Measurements from ENCODE around the gene ASS1. TPM values are rescaled to one million over a fixed set of nuclear protein-coding genes. Genes with fewer than 3 reads are reported as not detected.

ASS1 gene
- total RNA-seq, 1 donor from 2014 or later = 109 TPM

GRCh38 chr9:130443456-130443801 lies 1.3 kb upstream of the ASS1 start:
- no peaks in the 10 kb centered on the region for H3K36me3 ChIP-seq (ENCODE audit: control insufficient read depth in 3 of 3, insufficient read depth in 3 of 3, low read length in 3 of 3)
- peaks cover 31 to 33% (median 32%) of the 10 kb centered on the region in 3 donors for H3K4me1 ChIP-seq (ENCODE audit: control insufficient read depth in 3 of 3, insufficient read depth in 3 of 3, low read length in 3 of 3)
- H3K9me3 ChIP-seq (ENCODE audit: control insufficient read depth in 3 of 3, low read length in 3 of 3) = peaks cover 0 to 6% (median 0%) of the 10 kb centered on the region in 3 donors
- no peak overlapping the region for H3K27ac ChIP-seq (ENCODE audit: low read depth, low read length)
- H3K27me3 ChIP-seq (ENCODE audit: control insufficient read depth in 3 of 3, insufficient read depth in 3 of 3, low read length in 3 of 3) = no peaks in the 10 kb centered on the region
- H3K4me3 ChIP-seq (ENCODE audit: low read length in 3 of 3) = no peak overlapping the region
- H3K9ac ChIP-seq (ENCODE audit: low read depth in 1 of 3, low read length in 3 of 3) = no peak overlapping the region

DNA sequence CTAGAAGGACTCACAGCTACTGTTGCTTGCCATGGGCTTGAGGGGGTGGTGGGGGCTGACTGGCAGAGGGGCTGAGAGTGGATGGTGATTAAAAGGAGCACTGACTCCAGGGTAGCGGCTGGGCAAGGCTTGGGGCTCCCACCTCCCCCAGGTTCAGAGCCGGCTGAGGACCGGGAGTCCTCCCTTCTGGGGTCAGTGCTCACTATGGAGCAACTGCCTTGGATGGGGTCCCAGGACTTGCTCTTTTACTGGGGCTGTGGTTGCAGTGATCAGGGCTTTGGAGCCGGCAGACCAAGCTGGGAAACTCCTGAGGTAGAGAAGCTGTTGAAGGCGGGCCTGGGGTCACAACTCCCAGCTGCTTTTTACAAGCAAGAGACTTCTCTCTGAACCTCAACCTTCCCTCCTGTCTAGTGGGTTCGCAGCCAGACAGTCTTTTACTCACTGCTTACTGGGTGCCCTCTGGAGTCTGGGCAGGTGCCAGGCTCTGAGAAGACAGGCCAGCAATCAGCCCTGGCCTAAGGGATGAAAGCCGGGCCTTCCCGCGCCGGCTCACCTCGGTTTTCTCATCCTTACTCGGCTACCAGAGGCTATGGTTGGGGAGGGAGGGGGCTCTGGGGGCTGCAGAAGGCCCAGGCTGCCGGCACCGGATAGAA lies 795 bp upstream of the ASS1 start:
- Histone ChIP-seq H3K4me1 (ENCODE audit: control insufficient read depth in 3 of 3, insufficient read depth in 3 of 3, low read length in 3 of 3) (peaks cover 31 to 36% (median 33%) of the 10 kb centered on the region in 3 donors), H3K4me3 (ENCODE audit: low read length in 3 of 3) (no peak overlapping the region), H3K9me3 (ENCODE audit: control insufficient read depth in 3 of 3, low read length in 3 of 3) (peaks cover 0 to 6% (median 0%) of the 10 kb centered on the region in 3 donors), H3K27ac (ENCODE audit: low read depth, low read length) (no peak overlapping the region), H3K27me3 (ENCODE audit: control insufficient read depth in 3 of 3, insufficient read depth in 3 of 3, low read length in 3 of 3) (no peaks in the 10 kb centered on the region), H3K9ac (ENCODE audit: low read depth in 1 of 3, low read length in 3 of 3) (no peak overlapping the region), H3K36me3 (ENCODE audit: control insufficient read depth in 3 of 3, insufficient read depth in 3 of 3, low read length in 3 of 3) (no peaks in the 10 kb centered on the region)

GRCh38 chr9:130445268-130445983 lies 665 bp downstream of the ASS1 start:
- Histone ChIP-seq H3K9me3 (ENCODE audit: control insufficient read depth in 3 of 3, low read length in 3 of 3) (peaks cover 0 to 6% (median 0%) of the 10 kb centered on the region in 3 donors), H3K36me3 (ENCODE audit: control insufficient read depth in 3 of 3, insufficient read depth in 3 of 3, low read length in 3 of 3) (no peaks in the 10 kb centered on the region), H3K27ac (ENCODE audit: low read depth, low read length) (peak overlapping the region; percentile 77), H3K4me3 (ENCODE audit: low read length in 3 of 3) (peak overlapping the region; percentile 69 to 73 (median 70)), H3K9ac (ENCODE audit: low read depth in 1 of 3, low read length in 3 of 3) (peak overlapping the region; percentile 74 to 79 (median 77)), H3K27me3 (ENCODE audit: control insufficient read depth in 3 of 3, insufficient read depth in 3 of 3, low read length in 3 of 3) (no peaks in the 10 kb centered on the region), H3K4me1 (ENCODE audit: control insufficient read depth in 3 of 3, insufficient read depth in 3 of 3, low read length in 3 of 3) (peaks cover 37 to 42% (median 38%) of the 10 kb centered on the region in 3 donors)

DNA sequence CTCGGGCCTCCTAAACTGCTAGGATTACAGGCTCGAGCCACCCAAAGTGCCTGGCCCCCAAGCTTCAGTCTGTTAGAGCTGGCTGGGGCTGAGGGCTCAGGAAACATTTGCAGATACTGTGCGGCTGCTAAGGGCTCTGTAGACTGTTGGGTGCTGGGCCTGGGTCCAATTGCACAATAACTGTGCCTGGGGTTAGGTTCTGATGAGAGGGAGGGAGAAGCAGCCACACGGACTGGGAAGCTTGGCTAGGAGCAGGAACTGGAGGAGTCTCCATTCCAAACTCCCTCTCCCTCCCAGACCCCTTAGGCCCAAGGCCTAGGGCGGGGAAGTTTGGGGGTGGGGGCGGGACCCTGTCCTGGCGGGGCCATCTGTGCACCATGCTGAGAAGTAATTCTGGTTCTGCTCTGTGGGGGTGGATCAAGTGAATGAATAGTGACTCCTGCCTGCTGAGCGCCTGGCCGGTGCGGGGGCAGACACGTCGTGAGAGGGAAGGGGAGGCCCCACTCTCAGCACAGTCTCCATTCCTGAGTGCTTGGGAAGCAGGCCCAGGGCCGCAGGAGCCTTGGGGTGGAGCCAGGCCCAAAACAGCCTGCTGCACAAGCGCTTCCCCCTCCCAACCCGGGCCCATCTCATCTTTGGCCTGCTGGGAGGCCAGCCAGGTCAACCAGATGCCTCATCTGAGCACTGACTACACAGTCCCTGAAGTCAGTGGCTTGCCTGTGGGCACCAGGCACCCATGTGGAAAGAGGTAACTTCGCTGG lies 1.5 kb downstream of the ASS1 start:
- H3K9ac ChIP-seq (ENCODE audit: low read depth in 1 of 3, low read length in 3 of 3) = peak overlapping the region; percentile 74 to 79 (median 77)
- no peaks in the 10 kb centered on the region for H3K27me3 ChIP-seq (ENCODE audit: control insufficient read depth in 3 of 3, insufficient read depth in 3 of 3, low read length in 3 of 3)
- H3K4me1 ChIP-seq (ENCODE audit: control insufficient read depth in 3 of 3, insufficient read depth in 3 of 3, low read length in 3 of 3) = peaks cover 42 to 51% (median 47%) of the 10 kb centered on the region in 3 donors

GRCh38 chr9:130447193-130447816 lies 2.5 kb downstream of the ASS1 start:
- peaks cover 52 to 61% (median 56%) of the 10 kb centered on the region in 3 donors for H3K4me1 ChIP-seq (ENCODE audit: control insufficient read depth in 3 of 3, insufficient read depth in 3 of 3, low read length in 3 of 3)
- H3K27me3 ChIP-seq (ENCODE audit: control insufficient read depth in 3 of 3, insufficient read depth in 3 of 3, low read length in 3 of 3) = no peaks in the 10 kb centered on the region
- no peaks in the 10 kb centered on the region for H3K36me3 ChIP-seq (ENCODE audit: control insufficient read depth in 3 of 3, insufficient read depth in 3 of 3, low read length in 3 of 3)
- no peak overlapping the region for H3K27ac ChIP-seq (ENCODE audit: low read depth, low read length)
- peak overlapping the region in 1 of 3 donors; percentile 54 for H3K9ac ChIP-seq (ENCODE audit: low read depth in 1 of 3, low read length in 3 of 3)
- no peaks in the 10 kb centered on the region for H3K9me3 ChIP-seq (ENCODE audit: control insufficient read depth in 3 of 3, low read length in 3 of 3)
- H3K4me3 ChIP-seq (ENCODE audit: low read length in 3 of 3) = peak overlapping the region; percentile 13 to 45 (median 30)

More for the DNA sequence above, 1.5 kb downstream of the ASS1 start:
- H3K36me3 ChIP-seq (ENCODE audit: control insufficient read depth in 3 of 3, insufficient read depth in 3 of 3, low read length in 3 of 3) = no peaks in the 10 kb centered on the region
- peaks cover 0 to under 1% (median 0%) of the 10 kb centered on the region in 3 donors for H3K9me3 ChIP-seq (ENCODE audit: control insufficient read depth in 3 of 3, low read length in 3 of 3)
- H3K4me3 ChIP-seq (ENCODE audit: low read length in 3 of 3) = peak overlapping the region; percentile 69 to 73 (median 70)
- peak overlapping the region; percentile 77 for H3K27ac ChIP-seq (ENCODE audit: low read depth, low read length)

GRCh38 chr9:130448035-130448624 lies 3.4 kb downstream of the ASS1 start:
- H3K9ac ChIP-seq (ENCODE audit: low read depth in 1 of 3, low read length in 3 of 3) = peak overlapping the region in 1 of 3 donors; percentile 50
- H3K4me3 ChIP-seq (ENCODE audit: low read length in 3 of 3) = no peak overlapping the region
- no peaks in the 10 kb centered on the region for H3K9me3 ChIP-seq (ENCODE audit: control insufficient read depth in 3 of 3, low read length in 3 of 3)
- H3K4me1 ChIP-seq (ENCODE audit: control insufficient read depth in 3 of 3, insufficient read depth in 3 of 3, low read length in 3 of 3) = peaks cover 52 to 64% (median 56%) of the 10 kb centered on the region in 3 donors
- H3K36me3 ChIP-seq (ENCODE audit: control insufficient read depth in 3 of 3, insufficient read depth in 3 of 3, low read length in 3 of 3) = no peaks in the 10 kb centered on the region
- H3K27ac ChIP-seq (ENCODE audit: low read depth, low read length) = no peak overlapping the region
- no peaks in the 10 kb centered on the region for H3K27me3 ChIP-seq (ENCODE audit: control insufficient read depth in 3 of 3, insufficient read depth in 3 of 3, low read length in 3 of 3)

GRCh38 chr9:130448771-130449603 lies 4.2 kb downstream of the ASS1 start:
- Histone ChIP-seq H3K9ac (ENCODE audit: low read depth in 1 of 3, low read length in 3 of 3) (no peak overlapping the region), H3K27ac (ENCODE audit: low read depth, low read length) (no peak overlapping the region), H3K4me3 (ENCODE audit: low read length in 3 of 3) (no peak overlapping the region), H3K9me3 (ENCODE audit: control insufficient read depth in 3 of 3, low read length in 3 of 3) (no peaks in the 10 kb centered on the region), H3K36me3 (ENCODE audit: control insufficient read depth in 3 of 3, insufficient read depth in 3 of 3, low read length in 3 of 3) (no peaks in the 10 kb centered on the region), H3K27me3 (ENCODE audit: control insufficient read depth in 3 of 3, insufficient read depth in 3 of 3, low read length in 3 of 3) (no peaks in the 10 kb centered on the region), H3K4me1 (ENCODE audit: control insufficient read depth in 3 of 3, insufficient read depth in 3 of 3, low read length in 3 of 3) (peaks cover 59 to 64% (median 61%) of the 10 kb centered on the region in 3 donors)

DNA sequence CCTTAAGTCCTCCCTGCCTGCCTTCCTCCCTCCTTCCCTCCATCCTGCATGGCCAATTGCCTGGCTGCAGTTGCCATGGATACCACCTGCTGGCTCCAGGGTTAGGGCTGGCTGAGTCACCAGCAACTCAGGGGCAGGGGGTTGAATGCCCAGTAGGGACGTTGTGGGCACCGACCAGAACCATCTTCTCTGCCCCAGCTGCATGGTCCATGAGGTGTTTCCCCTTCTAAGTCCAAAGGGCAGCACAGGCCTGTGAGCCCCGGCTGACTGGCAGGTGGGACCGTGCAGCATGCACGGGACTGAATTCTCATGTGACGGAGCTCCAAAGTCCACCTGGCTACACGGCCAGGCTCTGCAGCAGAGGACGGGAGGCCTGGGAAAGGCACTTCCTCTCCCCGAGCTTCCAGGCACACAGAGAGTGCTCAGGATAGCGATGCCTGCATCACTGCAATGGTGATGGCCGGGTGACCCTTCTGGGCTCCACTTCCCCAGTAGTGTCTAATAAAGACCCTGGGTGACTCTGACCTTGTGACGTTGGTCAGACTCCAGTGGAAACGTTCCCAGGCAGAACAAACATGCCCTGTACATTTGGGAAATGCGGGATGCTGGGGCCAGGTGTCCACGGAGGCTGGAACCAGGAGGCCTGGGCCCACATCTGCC lies 5.7 kb downstream of the ASS1 start:
- Histone ChIP-seq H3K27me3 (ENCODE audit: control insufficient read depth in 3 of 3, insufficient read depth in 3 of 3, low read length in 3 of 3) (no peaks in the 10 kb centered on the region), H3K9ac (ENCODE audit: low read depth in 1 of 3, low read length in 3 of 3) (no peak overlapping the region), H3K9me3 (ENCODE audit: control insufficient read depth in 3 of 3, low read length in 3 of 3) (no peaks in the 10 kb centered on the region), H3K36me3 (ENCODE audit: control insufficient read depth in 3 of 3, insufficient read depth in 3 of 3, low read length in 3 of 3) (no peaks in the 10 kb centered on the region), H3K4me1 (ENCODE audit: control insufficient read depth in 3 of 3, insufficient read depth in 3 of 3, low read length in 3 of 3) (peaks cover 54 to 61% (median 57%) of the 10 kb centered on the region in 3 donors), H3K4me3 (ENCODE audit: low read length in 3 of 3) (no peak overlapping the region), H3K27ac (ENCODE audit: low read depth, low read length) (no peak overlapping the region)
